ENCODE measurements around the gene AP1B1. TPM values are rescaled to one million over a fixed set of nuclear protein-coding genes. Genes with fewer than 3 reads are reported as not detected.

AP1B1 gene
- total and polyA plus RNA-seq, 2 donors = 40.0 to 41.9 TPM

DNA sequence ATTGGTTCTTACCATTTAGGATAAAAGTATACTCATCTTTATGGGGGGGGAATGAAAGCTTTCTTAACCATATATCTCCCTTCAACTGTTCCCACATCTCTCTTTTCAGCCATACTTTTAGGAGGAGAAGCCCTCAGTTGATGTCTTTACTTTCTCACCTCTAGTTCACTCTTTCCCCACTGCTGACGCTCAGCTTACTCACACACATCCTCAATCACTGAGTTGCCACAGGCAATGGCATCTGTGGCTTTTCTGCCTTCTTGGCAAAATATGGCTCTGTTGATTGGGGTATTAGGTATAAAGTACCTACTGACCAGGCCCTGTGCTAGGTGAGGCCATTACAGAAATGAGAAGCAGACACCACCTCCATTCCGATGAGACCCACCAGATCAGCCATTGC lies 12.2 kb upstream of the AP1B1 start:
- H3K27ac ChIP-seq (ENCODE audit: low read depth) = no peak overlapping the region
- no peak overlapping the region for H3K4me3 ChIP-seq (ENCODE audit: low read depth, low read length)
- WGBS = 83% methylated on average over 2 of the region's 2 CpGs
- DNase-seq (ENCODE audit: extremely low spot score) = no peak
- no peaks in the 10 kb centered on the region for H3K4me1 ChIP-seq (ENCODE audit: insufficient read depth)
- no peaks in the 10 kb centered on the region for H3K36me3 ChIP-seq (ENCODE audit: insufficient read depth)

DNA sequence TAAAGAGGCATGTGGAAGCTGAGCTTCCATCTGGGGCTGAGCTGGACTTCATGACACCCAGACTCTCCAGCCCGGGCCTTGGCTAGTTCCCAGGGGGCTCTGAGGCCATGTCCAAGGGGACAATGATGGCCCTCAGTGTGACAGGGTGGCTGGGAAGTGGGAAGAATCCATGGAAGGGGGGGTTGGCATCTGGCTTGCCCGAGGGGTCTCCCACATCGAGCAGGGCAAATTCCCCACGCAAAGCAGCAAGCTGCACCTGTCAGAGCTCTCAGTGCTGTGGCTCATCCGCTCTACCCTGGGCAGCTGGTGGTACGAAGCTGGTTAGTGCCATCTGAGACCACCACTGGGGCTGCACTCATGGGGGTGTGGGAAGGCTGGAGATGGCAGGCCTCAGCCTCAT lies 9.4 kb upstream of the AP1B1 start:
- Histone ChIP-seq H3K27ac (ENCODE audit: low read depth) (no peak overlapping the region), H3K4me1 (ENCODE audit: insufficient read depth) (no peaks in the 10 kb centered on the region), H3K36me3 (ENCODE audit: insufficient read depth) (no peaks in the 10 kb centered on the region), H3K4me3 (ENCODE audit: low read depth, low read length) (no peak overlapping the region)
- WGBS = 84% methylated on average over 6 of the region's 6 CpGs
- DNase-seq (ENCODE audit: extremely low spot score) = no peak

DNA sequence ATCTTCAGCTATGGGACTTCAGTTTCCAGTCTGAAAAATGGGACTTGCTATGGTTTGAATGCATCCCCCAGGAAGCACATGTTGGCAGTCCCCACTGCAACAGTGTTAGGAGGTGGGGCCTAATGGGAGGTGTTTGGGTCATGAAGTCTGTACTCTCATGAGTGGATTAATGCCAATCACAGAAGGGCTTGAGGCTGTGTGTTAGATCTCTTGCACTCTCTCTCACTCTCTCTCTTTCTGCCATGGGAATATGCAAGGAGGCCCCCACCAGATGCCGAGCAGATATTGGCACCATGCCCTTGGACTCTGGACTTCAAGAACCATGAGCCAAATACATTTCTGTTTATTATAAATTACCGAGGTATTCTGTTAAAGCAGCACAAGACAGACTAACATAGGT lies 7.8 kb upstream of the AP1B1 start:
- DNase-seq (ENCODE audit: extremely low spot score) = no peak

DNA sequence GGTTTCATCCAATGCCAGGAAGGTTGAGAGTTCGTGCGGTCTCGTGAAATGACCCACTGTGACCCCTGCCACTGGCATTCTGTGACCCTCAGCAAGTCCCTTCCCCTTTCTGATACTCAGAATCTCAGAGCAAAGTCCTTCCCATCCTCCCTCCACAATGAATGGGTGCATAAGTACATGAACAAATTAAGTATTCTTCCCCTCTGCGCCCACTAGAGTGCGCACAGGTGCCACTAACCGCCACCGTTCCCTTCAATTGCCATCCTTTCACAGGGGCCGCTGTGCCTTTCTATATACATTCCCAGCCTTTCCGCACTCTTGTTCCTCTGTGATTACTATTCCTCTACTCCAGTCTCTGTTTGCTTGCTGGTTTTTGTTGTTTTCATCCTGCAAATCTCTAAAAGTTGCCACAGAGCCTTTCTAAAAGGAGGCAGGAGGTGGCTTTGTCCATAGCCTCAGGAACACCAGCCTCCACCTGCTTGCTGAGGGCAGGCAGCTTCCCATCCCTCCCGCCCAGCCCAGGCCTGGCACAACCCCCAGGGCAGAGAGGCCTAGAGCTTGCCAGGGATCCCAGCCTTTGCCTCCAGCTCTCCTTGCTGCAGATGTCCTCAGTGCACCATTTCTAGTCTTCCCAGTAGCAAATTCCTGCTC lies 6.7 kb upstream of the AP1B1 start:
- no peak for DNase-seq (ENCODE audit: extremely low spot score)
- WGBS = 10% methylated on average over 10 of the region's 10 CpGs
- H3K4me1 ChIP-seq (ENCODE audit: insufficient read depth) = no peaks in the 10 kb centered on the region

More for the DNA sequence above, 7.8 kb upstream of the AP1B1 start:
- Histone ChIP-seq H3K36me3 (ENCODE audit: insufficient read depth) (no peaks in the 10 kb centered on the region), H3K27ac (ENCODE audit: low read depth) (no peak overlapping the region), H3K4me1 (ENCODE audit: insufficient read depth) (no peaks in the 10 kb centered on the region), H3K4me3 (ENCODE audit: low read depth, low read length) (no peak overlapping the region)
- 28% methylated on average over 2 of the region's 2 CpGs for WGBS

DNA sequence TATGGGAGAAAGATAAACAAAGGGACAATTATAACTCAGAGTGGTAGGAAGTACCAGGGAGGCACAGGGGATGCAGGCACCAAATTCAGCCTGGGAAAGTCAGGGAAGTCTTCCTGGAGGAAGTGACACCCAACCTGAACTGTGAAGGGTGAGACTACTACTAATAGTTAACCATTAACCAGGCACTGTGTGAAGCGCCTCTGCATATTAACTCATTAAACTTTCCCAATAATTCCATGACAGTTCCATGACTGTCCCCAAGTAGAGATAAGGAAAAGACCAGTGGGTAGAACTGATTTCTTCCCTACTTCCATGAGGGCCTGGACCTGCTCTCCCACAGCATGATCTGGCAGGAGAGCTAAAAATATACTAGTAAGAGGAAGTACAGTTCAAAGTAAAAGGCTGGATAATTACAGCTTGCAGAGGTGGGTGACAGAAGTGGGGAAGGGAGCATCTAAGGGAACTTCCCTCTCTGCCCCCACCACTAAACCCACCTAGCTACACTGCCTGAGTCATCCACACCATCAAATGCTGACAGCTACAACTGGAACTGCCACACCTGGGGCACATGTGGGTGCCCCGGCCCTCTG lies 4.7 kb upstream of the AP1B1 start:
- 74% methylated on average over 2 of the region's 2 CpGs for WGBS
- H3K27ac ChIP-seq (ENCODE audit: low read depth) = no peak overlapping the region
- H3K4me1 ChIP-seq (ENCODE audit: insufficient read depth) = no peaks in the 10 kb centered on the region
- DNase-seq (ENCODE audit: extremely low spot score) = no peak
- H3K4me3 ChIP-seq (ENCODE audit: low read depth, low read length) = no peak overlapping the region
- H3K36me3 ChIP-seq (ENCODE audit: insufficient read depth) = no peaks in the 10 kb centered on the region

More for the DNA sequence above, 6.7 kb upstream of the AP1B1 start:
- H3K4me3 ChIP-seq (ENCODE audit: low read depth, low read length) = no peak overlapping the region
- no peaks in the 10 kb centered on the region for H3K36me3 ChIP-seq (ENCODE audit: insufficient read depth)
- H3K27ac ChIP-seq (ENCODE audit: low read depth) = no peak overlapping the region

DNA sequence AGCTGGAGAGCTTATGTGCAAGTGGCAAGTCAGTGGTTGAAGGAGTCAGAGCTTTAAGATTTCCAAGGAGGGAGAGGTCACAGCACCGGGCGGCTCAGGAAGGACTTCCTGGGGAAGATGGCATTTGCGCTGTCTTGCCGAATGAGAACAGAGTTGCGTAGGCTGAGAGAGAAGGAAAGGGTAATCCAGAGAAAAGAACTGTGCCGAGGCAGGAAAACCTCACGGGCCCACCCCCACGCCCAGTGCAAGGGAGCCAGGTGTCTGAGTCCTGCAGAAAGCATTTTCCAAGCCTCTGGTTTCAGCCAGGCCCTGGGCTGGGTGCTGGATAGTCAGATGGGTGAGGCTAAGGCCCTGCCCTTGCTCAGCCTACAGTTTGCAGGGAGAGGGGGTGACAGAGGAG lies 3.2 kb upstream of the AP1B1 start:
- H3K4me3 ChIP-seq (ENCODE audit: low read depth, low read length) = no peak overlapping the region
- DNase-seq (ENCODE audit: extremely low spot score) = no peak
- no peaks in the 10 kb centered on the region for H3K36me3 ChIP-seq (ENCODE audit: insufficient read depth)
- 72% methylated on average over 8 of the region's 8 CpGs for WGBS
- no peak overlapping the region for H3K27ac ChIP-seq (ENCODE audit: low read depth)
- H3K4me1 ChIP-seq (ENCODE audit: insufficient read depth) = no peaks in the 10 kb centered on the region

DNA sequence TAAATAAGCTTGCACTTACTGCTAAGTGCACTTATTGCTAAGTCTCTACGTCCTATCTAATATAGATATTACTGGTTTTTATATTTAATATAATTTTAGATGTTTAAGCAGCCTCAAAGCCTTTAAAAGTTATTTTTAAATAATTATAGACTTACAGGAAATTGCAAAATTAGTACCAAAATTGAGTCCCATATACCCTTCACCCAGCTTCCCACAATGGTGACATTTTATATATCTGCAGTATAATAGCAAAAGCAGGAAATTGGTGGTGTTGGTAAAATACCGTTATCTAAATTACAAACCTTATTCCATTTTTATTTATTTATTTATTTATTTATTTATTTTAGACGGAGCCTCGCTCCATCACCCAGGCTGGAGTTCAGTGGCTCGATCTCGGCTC lies 1.9 kb upstream of the AP1B1 start:
- DNase-seq (ENCODE audit: extremely low spot score) = no peak
- H3K27ac ChIP-seq (ENCODE audit: low read depth) = no peak overlapping the region
- H3K4me1 ChIP-seq (ENCODE audit: insufficient read depth) = no peaks in the 10 kb centered on the region
- no peak overlapping the region for H3K4me3 ChIP-seq (ENCODE audit: low read depth, low read length)
- no peaks in the 10 kb centered on the region for H3K36me3 ChIP-seq (ENCODE audit: insufficient read depth)
- 94% methylated on average over 6 of the region's 6 CpGs for WGBS

DNA sequence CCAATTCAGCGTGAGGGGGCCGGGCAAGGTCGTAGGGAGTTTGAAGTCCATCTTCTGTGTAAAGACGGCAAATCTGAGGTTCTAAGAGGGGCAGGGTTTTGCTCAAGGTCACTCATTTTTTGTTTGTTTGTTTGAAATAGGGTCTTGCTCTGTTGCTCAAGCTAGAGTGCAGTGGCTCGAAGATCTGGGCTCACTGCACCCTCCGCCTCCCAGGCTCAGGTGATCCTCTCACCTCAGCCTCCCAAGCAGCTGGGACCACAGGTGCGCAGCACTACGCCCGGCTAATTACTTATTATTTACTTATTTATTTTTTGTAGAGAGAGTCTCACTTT lies 355 bp upstream of the AP1B1 start:
- Histone ChIP-seq H3K36me3 (ENCODE audit: insufficient read depth) (no peaks in the 10 kb centered on the region), H3K27ac (ENCODE audit: low read depth) (peak overlapping the region; percentile 60), H3K4me1 (ENCODE audit: insufficient read depth) (no peaks in the 10 kb centered on the region), H3K4me3 (ENCODE audit: low read depth, low read length) (peak overlapping the region; percentile 80)
- WGBS = 25% methylated on average over 9 of the region's 9 CpGs
- DNase-seq (ENCODE audit: extremely low spot score) = no peak

DNA sequence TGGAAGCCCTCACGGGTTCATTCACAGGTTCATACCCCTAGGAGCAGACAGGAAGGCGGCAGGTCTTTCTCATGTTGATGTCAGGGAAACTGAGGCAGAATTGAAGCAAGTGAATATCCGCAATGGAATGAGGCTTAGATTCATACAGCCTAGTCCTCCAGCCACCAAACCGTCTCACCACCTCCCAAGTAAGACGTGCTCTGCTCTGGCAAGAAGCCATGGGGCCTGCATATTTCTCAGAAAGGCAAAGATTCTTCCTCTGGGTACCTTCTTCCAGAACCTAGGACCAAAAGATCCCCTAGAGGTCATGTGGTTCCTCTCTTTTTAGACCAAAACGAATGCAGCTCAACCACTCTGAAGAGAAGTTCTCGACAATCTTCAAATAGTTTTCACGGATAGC lies 1.7 kb downstream of the AP1B1 start:
- Histone ChIP-seq H3K4me1 (ENCODE audit: insufficient read depth) (no peaks in the 10 kb centered on the region), H3K27ac (ENCODE audit: low read depth) (no peak overlapping the region), H3K4me3 (ENCODE audit: low read depth, low read length) (no peak overlapping the region), H3K36me3 (ENCODE audit: insufficient read depth) (no peaks in the 10 kb centered on the region)
- DNase-seq (ENCODE audit: extremely low spot score) = no peak
- WGBS = 71% methylated on average over 8 of the region's 8 CpGs

DNA sequence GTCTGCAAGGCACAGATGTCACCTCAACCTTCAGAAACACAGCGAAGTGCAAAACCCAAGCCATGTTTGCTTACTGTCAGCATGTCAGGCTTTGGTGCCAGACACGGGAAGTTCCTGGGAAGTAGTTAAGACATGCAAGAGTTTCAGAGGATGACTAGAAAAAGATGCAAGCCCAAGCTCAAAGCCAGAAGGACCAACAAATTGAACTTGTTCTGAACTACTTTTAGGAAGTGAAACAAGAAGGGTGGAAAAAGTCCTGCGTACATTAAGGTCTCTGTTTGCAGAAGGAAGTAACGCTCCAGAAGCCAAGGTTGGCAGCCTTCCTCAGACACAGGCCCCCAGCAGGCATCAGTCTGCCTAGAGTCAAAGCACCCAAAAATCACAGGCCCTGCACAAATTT lies 2.6 kb downstream of the AP1B1 start:
- peak overlapping the region; percentile 26 for H3K27ac ChIP-seq (ENCODE audit: low read depth)
- no peak for DNase-seq (ENCODE audit: extremely low spot score)
- H3K4me1 ChIP-seq (ENCODE audit: insufficient read depth) = no peaks in the 10 kb centered on the region
- no peak overlapping the region for H3K4me3 ChIP-seq (ENCODE audit: low read depth, low read length)
- H3K36me3 ChIP-seq (ENCODE audit: insufficient read depth) = no peaks in the 10 kb centered on the region
- 60% methylated on average over 4 of the region's 4 CpGs for WGBS

DNA sequence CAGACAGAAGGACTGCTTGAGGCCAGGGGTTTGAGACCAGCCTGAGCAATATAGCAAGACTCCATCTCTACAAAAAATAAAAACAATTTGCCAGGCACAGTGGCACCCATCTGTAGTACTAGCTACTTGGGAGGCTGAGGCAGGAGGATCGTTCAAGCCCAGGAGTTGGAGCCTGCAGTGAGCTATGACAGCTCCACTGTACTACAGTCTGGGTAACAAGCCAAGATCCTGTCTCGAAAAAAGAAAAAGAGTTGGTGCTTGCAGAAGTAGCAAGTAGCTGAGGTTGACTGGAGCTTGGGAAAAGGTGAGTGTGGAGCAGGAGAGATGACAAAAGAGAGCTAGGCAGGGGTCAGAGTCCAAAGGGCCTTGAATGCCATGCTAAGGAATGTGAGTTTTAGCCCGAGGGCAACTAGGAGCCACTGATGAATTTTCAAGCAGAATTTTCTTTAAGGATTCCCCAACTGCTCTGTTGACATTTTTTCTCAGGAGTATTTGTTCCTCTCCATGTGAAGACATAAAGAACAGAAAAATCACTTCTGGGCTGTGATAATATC lies 3.1 kb downstream of the AP1B1 start:
- Histone ChIP-seq H3K4me1 (ENCODE audit: insufficient read depth) (no peaks in the 10 kb centered on the region), H3K36me3 (ENCODE audit: insufficient read depth) (no peaks in the 10 kb centered on the region), H3K27ac (ENCODE audit: low read depth) (no peak overlapping the region), H3K4me3 (ENCODE audit: low read depth, low read length) (no peak overlapping the region)
- 82% methylated on average over 3 of the region's 3 CpGs for WGBS
- no peak for DNase-seq (ENCODE audit: extremely low spot score)

DNA sequence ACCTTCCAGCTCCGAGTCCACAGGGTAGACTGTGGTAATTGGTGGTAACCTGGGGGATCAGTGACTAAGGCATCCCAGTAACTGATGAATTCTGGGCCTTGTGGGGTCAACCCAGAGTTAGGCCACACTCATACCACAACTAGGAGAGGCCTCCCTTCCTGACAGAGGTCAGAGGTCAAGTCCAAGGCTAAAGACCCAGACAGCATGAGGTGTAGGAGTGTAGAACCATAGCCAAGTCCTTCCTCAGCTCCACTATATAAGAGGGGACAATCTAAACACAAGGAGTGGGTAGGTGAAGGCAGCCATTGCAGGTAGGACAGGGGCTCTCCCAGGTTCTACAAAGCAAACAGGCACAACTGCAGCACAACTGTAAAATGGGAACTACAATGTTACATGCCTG lies 4.6 kb downstream of the AP1B1 start:
- 93% methylated on average over 1 of the region's 1 CpG for WGBS
- Histone ChIP-seq H3K4me1 (ENCODE audit: insufficient read depth) (no peaks in the 10 kb centered on the region), H3K4me3 (ENCODE audit: low read depth, low read length) (no peak overlapping the region), H3K27ac (ENCODE audit: low read depth) (no peak overlapping the region), H3K36me3 (ENCODE audit: insufficient read depth) (no peaks in the 10 kb centered on the region)
- no peak for DNase-seq (ENCODE audit: extremely low spot score)

DNA sequence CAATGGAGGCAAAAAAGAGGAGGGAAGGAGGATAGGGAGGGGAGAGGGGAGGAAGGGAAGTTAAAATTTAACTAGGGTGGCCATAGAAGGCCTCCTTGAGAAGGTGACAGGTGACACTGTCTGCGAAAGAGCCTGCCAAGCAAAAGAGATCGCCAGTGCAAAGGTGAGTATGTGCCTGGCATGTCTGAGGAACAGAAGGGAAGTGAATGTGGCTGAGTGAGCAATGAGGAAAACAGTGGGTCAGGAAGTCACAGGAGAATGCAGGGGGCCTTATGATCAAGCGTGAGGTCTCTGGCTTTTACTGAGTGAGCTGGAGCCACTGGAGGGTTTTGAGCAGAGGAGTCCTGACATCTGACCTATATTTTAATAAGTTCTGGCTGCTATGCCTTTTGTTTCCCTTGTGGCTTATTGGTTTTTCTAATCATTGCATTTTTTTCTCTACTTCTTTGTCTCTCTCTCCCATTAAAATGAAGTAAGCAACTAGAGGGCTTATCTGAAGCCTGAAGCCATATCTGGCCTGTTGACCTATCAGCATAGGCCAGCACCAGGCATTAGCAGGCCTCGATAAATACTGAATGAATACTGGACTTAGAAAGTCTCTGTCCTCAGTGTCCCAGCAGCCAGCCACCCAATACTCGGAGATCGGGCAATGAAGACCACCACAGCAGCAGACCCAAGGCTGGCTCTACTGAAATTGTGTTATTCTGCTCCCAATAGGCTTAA lies 5.6 kb downstream of the AP1B1 start:
- WGBS = 80% methylated on average over 6 of the region's 6 CpGs

DNA sequence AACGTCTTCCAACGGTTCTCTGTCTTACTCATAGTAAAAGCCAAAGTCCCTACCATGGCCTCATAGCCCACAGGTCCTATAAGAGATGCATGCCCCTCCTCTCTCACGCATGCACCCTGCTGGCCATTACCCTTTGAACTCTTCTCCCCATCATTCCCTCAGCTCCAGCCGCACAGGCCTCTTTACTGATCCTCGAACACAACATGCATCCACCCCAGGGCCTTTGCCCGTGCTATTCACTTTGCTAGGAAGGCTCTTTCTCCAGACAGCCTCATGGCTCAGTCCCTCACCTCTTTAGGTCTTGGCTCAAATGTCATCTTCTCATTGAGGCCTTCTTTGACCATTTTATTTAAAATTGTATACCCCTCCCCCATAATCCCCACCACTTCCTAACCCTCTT lies 7.5 kb downstream of the AP1B1 start:
- 84% methylated on average over 6 of the region's 6 CpGs for WGBS
- Histone ChIP-seq H3K27ac (ENCODE audit: low read depth) (no peak overlapping the region), H3K4me3 (ENCODE audit: low read depth, low read length) (no peak overlapping the region), H3K36me3 (ENCODE audit: insufficient read depth) (no peaks in the 10 kb centered on the region), H3K4me1 (ENCODE audit: insufficient read depth) (no peaks in the 10 kb centered on the region)
- no peak for DNase-seq (ENCODE audit: extremely low spot score)

More for the DNA sequence above, 5.6 kb downstream of the AP1B1 start:
- no peaks in the 10 kb centered on the region for H3K36me3 ChIP-seq (ENCODE audit: insufficient read depth)
- no peak overlapping the region for H3K27ac ChIP-seq (ENCODE audit: low read depth)
- H3K4me3 ChIP-seq (ENCODE audit: low read depth, low read length) = no peak overlapping the region
- DNase-seq (ENCODE audit: extremely low spot score) = no peak
- no peaks in the 10 kb centered on the region for H3K4me1 ChIP-seq (ENCODE audit: insufficient read depth)

Measured in urinary bladder (tissue), 4 donors.